T-helper 9 cell (primary cell): ENCODE measurements around the gene COL5A2.

ENCODE experiments used
- DNase-seq: peaks from one replicate; pipeline ENCODE4 v3.0.0-alpha.2; 2020
- total RNA-seq, 2 donors: gene quantifications; one replicate each; lab custom pipeline; 2026; lab: John Stamatoyannopoulos, UW

The COL5A2 gene
- 0.24 to 0.98 reads per million in 2 donors for total RNA-seq

DNA sequence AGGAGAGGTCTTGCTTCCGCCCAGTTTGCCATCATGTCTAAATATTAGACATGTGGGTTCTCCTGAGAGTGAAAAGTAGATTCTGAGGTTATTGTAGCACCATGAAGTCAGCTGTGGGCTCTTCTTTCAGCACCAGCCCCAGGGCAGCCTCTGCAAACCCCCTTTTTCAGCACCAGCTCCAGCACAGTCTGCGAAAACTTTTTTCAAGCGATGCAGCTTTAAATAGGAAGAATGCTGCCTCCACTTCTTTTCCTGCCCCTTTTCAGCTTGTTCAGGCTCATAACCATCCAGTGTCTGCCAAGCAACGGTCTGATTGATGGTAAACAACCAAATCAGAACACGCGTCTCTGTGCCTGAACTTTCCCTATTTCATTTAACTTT, at the start of gene COL5A2:
Gene COL5A2 (minus strand): TSS at position 192 of the 381 bp plus-strand sequence. CDS start 157 bp downstream, at position 35.
- DNase-seq = no peak

DNA sequence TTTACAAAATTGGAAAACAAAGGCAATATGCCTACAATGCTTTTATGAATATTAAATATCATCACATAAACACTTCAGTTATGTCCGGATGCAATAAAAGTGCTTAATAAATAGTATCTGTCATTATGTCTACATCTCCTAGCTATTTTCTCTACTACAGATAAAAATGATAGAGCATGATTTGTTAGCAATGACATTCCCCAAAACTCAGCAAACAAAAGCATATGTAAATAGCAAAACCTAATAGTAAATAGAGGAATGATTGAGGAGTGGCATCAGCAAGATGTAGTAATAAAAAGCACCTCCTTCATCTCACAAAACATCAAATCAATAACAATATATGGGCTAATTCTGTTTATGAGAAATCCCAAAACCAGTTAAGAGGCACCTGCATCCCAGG, 46.5 kb upstream of the COL5A2 start:
- DNase-seq = no peak

GRCh38 chr2:189225032-189225431, 45.5 kb upstream of the COL5A2 start:
- no peak for DNase-seq

- DNase-seq = no peak
These were observed 43.0 kb upstream of the COL5A2 start for GRCh38 chr2:189222468-189223105.

- no peak for DNase-seq
These were observed 42.4 kb upstream of the COL5A2 start for GRCh38 chr2:189221811-189222467.

- no peak for DNase-seq
These were observed 38.7 kb upstream of the COL5A2 start for GRCh38 chr2:189218236-189218635.

- DNase-seq = no peak
These were observed 38.0 kb upstream of the COL5A2 start for GRCh38 chr2:189217541-189217940.

GRCh38 chr2:189217051-189217450, 37.5 kb upstream of the COL5A2 start:
- no peak for DNase-seq

GRCh38 chr2:189214484-189214883, 34.9 kb upstream of the COL5A2 start:
- no peak for DNase-seq

GRCh38 chr2:189213250-189213649, 33.7 kb upstream of the COL5A2 start:
- DNase-seq = no peak

- no peak for DNase-seq
These were observed 30.9 kb upstream of the COL5A2 start for GRCh38 chr2:189210250-189211087.

- DNase-seq = no peak
These were observed 28.7 kb upstream of the COL5A2 start for GRCh38 chr2:189208254-189208653.

- no peak for DNase-seq
These were observed 24.9 kb upstream of the COL5A2 start for GRCh38 chr2:189204322-189204941.

DNA sequence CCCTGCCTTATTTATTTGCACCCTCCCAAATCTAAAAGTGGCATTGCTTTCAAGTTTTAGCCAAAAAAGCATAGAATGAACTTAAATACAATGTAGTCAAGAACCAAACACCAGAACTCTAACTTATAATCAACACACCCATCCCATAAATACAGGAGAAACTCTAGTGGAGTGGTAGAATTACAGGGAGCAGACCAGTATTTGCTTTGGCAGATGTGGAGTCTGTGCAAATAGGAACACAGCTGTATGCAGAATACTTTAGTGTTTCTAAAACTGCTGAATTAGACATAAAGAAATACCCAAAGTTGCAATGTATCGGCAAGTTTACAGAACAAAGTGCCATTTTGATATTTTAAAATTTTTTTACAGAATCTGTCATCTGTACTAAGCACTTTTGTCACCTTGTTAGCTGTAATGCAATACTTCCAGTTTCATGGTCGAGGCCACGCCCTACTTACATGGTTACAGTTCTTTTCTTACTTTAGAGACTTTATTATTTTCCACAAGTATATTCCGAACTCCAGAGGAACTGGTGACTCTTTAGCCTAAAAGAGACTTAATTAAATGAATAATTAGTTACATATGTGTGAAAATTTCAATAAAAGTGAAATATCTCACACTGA, 23.7 kb upstream of the COL5A2 start:
- DNase-seq = no peak

DNA sequence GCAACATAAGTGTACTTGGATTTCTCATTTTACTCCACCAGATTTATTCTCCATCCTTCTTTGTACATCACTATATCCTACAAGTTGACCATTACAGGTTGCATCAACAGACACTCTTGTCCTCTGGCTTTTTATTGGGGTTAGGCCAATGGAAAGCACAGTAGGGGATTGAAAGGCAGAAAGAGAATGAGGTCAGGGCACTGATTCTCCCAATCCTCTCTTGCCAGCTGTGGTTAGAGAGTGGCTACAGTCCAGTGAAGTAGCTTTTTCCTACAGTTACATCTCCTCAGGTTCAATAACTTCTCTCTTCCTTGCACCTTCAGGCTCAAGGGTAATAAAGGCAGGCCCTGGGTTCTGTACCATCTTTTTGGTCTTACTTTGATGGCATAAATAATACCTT, 20.2 kb upstream of the COL5A2 start:
- no peak for DNase-seq

GRCh38 chr2:189192766-189193165, 13.2 kb upstream of the COL5A2 start:
- DNase-seq = no peak

DNA sequence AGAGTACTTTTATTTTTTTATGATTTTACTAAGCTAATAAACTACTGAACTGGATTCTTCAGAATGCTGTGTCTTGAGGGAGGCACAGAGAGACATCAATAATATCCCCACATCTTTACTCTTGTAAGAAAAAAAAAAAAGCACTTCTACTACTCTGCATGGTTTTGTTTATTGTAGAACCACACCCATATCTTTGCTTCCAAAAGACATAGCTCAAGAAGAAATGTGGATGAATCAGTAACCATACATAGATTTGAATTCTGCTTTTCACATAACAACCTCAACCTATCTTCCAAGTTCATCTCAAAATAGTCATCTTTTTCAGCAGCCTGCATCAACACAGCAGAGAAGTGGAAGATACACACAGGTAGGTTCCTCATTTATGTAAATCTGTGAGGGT, 12.2 kb upstream of the COL5A2 start:
- DNase-seq = no peak

DNA sequence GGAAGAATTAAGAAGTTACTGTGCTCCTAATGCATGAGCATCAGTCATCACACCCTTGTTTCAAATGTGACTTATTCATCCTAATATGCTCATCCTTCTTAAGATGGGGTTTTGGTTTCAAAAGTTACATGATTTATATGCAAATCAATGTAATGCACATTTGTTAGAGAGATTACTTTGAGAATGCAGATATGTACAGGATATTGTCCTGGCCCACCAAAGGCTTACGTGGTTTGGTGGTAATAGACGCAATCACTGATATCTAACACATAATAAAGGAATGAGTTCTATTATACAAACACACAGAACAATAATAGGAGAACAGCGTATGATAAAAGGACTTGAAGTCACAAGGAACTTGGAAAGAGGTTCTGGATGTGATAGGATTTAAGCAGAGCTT, 11.1 kb upstream of the COL5A2 start:
- no peak for DNase-seq

DNA sequence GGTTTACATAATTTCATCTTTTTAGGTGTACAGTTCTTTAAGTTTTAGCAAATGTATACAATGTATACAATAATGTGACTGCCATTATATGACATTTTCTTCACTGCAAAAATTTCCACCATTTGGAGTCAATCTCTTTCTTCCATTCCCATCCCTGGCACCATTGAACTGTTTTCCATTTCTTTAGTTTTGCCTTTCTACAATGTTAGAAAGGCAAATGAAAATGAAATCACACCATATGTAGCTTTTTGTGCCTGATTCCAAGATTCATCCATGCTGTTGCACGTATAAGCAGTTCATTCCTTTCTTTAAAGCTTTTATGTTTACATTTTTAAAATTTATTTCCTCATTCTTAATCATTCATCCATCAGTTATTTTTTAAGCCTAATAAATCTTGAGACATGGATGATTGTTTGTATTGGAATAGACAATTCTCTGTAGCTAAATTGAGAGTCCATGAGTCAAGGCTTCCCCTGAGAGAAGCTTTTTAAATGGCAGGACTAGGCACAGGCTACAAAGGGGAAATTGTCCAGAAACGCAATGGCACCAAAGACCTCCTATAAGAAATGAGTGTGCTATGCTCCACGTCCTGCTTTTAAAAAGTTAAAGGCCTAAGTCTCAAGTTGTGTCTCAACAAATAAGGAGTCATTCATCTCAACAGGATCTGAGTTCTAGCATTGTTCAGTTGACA, 8.7 kb upstream of the COL5A2 start:
- no peak for DNase-seq

DNA sequence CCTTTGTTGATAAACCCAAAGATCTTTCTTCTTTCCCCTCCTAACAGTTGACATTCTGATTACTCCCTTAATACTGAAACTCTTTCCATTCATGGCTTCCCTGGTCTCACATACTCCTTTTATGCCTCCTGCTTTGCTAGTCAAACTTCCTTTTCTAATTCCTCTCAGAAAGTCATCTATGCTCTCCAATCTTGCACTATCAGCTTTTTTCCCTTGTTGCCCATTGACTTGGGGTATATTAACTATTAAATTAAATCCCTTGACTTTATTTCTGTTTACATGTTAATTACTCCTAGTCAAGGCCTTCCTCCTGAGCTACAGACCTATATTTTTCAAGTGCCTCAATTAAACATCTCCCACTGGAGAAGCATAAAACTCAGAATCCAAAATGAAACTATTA, 3.6 kb upstream of the COL5A2 start:
- no peak for DNase-seq

DNA sequence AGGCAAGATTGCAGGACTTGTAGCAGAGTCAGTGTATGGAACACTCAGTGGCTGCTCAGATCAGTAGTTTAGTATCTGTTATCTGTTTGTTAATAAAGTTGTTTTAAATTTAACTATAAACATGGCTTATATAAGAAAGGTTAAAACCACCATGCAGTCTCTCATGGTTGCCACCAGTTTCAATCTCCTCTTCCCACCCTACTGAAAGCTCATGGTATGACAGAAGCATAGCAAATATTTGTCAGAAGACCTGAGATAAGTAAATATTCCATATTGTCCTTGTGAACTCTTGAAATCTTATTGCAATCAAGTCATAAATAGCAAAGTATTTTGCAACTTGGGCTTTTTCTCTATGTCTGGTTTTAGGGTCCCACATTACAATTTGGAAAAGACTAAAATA, 2.1 kb upstream of the COL5A2 start:
- DNase-seq = no peak
